NCI-H1436 (cell line): Measurements from ENCODE around the gene KRTAP4-11.
"Not testable (repeated sequence)": the region's sequence is repeated elsewhere in the genome, so short reads cannot be mapped to it uniquely, and the experiment has no call there.

Source experiments
- DNase-seq: peaks from one replicate; lab custom pipeline; 2025; lab: John Stamatoyannopoulos, UW

Gene KRTAP4-11

DNA sequence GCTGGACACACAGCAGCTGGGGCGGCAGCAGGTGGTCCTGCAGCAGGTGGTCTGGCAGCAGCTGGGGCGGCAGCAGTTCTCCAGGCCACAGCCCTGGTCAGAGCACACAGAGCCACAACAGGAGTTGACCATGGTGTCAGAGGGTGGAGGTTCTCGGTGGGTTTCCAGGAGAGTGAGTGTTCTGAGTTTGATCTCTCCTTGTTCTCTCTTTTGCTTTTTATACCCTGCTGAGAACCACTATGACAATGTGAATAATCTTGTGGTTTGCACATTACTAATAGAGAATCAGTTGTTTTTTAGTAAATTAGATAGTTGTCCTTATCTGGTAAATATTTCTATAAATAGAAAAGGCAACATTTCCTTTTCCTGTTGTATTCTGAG is 5.8 kb upstream of the KRTAP4-11 start, which contains the start of gene KRTAP4-12:
TSS of gene KRTAP4-12 (minus strand) at position 192 of the 381 bp plus-strand sequence. CDS start at position 132, 60 bp downstream.
- DNase-seq, result not testable (repeated sequence)

GRCh38 chr17:41123292-41123990 is 5.3 kb upstream of the KRTAP4-11 start:
- DNase-seq, result not testable (repeated sequence)

DNA sequence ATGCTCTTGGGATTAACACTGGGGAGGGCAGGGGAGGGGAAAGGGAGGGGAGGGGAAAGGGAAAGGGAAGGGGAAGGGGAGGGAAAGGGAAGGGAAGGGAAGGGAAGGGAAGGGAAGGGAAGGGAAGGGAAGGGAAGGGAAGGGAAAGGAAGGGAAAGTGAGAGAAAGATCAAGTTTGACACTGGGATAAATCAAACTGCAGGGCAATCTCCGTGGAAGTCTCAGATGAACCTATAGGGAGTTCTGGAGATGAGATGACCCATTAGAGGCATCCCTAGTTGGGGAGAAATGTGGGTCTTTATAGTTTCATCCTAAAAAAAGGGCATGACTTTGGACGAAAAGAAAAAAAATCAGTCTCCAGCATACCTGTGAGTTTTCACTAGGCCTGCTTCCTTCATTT is 3.6 kb upstream of the KRTAP4-11 start:
- DNase-seq, result no peak

- DNase-seq, result not testable (repeated sequence)
These were observed 1.8 kb upstream of the KRTAP4-11 start for GRCh38 chr17:41119696-41120690.

GRCh38 chr17:41118721-41119120 is 548 bp upstream of the KRTAP4-11 start:
- no peak for DNase-seq

DNA sequence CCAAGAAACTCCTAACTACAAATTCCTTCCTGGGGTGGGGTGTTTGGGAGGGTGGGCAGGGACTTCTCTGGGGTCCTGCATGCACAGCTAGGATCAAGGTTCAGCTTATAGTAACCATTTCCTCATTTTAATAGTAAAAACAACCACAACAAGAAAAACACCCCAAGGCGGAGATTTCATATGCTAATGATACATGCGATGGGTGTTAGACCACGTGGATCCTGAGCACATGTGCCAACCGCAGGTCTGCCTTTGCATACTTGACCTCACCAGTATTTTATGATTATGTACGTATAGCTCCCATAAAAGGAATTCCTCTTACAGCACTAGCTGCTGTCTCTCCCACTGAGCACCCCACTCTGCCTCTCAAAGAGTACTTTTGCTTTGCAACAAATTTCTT is 1.9 kb downstream of the KRTAP4-11 start:
- DNase-seq, result no peak

DNA sequence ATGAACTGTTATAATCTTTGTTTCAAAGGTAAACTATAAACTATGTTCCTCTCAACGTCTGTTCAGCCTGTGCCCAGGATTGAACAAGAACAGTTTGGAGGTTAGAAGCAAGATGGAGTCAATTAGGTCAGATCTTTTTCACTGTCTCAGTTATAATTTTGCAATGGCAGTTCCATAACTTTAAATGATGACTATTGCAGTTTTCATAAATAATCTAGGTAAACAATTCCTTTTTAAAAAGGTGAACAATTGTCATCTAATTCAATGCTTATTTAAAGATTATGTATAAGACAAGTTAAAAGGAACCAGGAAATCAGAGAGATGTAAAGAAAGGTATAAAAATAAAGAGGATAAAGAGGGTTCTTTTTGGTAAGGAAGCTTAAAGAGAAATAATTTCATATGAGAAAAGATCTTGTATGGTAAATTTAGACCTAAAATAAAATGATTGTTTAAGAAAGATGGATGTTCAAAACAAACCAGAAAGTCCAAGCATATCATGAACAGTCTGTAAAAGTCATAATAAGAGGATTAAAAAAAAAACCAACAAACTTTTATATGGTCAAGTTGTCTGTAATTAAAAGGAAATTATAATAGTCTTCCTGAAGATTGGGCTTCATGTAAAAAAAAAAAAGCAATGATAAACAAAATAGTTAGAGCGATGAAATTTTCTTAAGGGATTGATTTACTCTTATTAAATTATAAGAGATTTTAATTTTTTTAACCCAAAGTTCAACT is 6.9 kb downstream of the KRTAP4-11 start:
- no peak for DNase-seq

- not testable (repeated sequence) for DNase-seq
These were observed 9.3 kb downstream of the KRTAP4-11 start for GRCh38 chr17:41108728-41109386.

GRCh38 chr17:41107941-41108450 is 10.2 kb downstream of the KRTAP4-11 start:
- no peak for DNase-seq

- not testable (repeated sequence) for DNase-seq
These were observed 12.8 kb downstream of the KRTAP4-11 start, which contains the start of gene KRTAP4-9 for GRCh38 chr17:41105347-41105746. Gene KRTAP4-9 (plus strand): TSS chr17:41105389. CDS start chr17:41105389, 0 bp downstream.

- not testable (repeated sequence) for DNase-seq
These were observed 13.7 kb downstream of the KRTAP4-11 start for GRCh38 chr17:41104386-41105038.

DNA sequence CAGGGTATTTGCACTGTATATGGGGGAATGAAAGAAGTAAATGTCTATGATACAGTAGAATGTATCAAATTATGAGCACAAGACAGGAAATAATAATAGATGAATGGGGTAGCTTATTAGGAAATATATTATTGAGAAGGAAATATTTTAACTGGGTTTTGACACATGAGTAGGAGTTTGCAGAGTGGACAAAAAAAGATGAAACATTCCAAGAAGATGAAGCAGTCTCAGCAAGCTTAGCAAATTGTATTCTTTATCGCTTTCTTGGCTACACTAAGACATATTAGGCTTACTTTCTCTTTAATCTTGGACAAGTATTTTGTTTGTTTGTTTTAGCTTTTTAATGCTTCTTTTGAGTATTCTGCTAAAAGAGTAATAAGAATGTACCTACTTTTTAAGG is 14.3 kb downstream of the KRTAP4-11 start:
- no peak for DNase-seq

GRCh38 chr17:41101586-41102259 is 16.4 kb downstream of the KRTAP4-11 start, which contains the start of gene KRTAP4-16:
Gene KRTAP4-16 (minus strand): TSS chr17:41102209. CDS start chr17:41102209, 0 bp downstream.
- DNase-seq, result no peak

DNA sequence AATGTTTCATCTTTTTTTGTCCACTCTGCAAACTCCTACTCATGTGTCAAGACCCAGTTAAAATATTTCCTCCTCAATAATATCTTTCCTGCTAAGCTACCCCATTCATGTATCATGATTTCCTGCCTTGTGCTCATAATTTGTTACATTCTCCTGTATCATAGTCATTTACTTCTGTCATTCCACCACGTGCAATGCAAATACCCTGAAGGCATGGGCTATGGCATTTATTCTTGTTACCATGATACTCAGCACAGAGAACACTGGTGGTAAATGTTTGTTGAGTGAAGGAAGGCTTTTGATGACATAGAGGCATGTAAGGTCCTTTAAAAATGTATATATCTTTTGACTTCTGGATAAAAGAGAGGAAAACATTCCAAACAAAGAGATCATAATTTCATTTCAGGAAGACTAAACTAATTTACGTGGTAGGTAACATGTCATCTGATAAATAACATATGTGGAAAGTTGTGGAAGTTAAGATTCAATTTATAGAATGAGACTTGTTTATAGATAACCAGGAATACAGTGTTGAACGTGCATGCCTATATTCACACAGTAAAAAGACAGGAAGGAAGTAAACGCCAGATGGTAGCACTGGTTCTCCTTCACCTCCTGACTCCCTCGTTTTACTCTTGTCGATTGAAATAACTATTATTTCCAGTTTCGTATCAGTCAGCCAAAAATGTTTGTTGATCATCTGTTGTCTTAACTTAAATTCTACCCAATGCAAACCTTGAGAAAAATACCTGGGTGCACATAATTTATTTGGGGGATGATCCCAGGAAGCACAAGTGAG is 18.3 kb downstream of the KRTAP4-11 start:
- DNase-seq, result not testable (repeated sequence)

DNA sequence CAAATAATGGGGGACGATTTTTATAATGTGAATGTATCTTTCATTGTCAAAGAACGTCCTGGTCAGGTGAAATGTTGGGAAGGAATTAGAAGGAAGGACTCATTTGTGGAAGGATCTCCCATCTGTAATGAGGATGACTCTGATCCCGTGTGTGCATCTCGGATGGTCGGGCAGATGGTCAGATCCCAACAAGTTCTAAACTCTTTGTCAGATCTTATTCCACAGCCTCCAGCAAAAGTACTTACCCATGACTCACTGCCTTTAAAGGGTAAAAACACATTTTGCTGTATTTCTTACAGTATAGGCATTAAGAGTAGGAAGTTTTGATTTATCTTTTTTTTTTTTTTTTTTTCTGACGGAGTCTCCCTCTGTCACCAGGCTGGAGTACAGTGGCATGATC is 19.7 kb downstream of the KRTAP4-11 start:
- no peak for DNase-seq

GRCh38 chr17:41098042-41098441 is 20.1 kb downstream of the KRTAP4-11 start, which contains the start of gene KRTAP4-8:
Gene KRTAP4-8 (minus strand): TSS chr17:41098142. CDS start chr17:41098084, 58 bp downstream.
- no peak for DNase-seq

- DNase-seq, result no peak
These were observed 22.1 kb downstream of the KRTAP4-11 start for GRCh38 chr17:41096055-41096454.

GRCh38 chr17:41088760-41089352 is 29.3 kb downstream of the KRTAP4-11 start:
- not testable (repeated sequence) for DNase-seq
